ENCODE results near the gene ZNF609. TPM values are rescaled to one million over a fixed set of nuclear protein-coding genes. Genes with fewer than 3 reads are reported as not detected.

Gene ZNF609
- total RNA-seq, 1 experiment from 2014 or later: 31.0 TPM

- intact Hi-C loops (cut with micrococcal nuclease): no loop called here
- H3K36me3 ChIP-seq (ENCODE audit: control insufficient read depth in 1 of 2, insufficient read depth in 2 of 2, low read length in 2 of 2): no peaks in the 10 kb centered on the region
- H3K27me3 ChIP-seq (ENCODE audit: insufficient read depth, low read length): no peaks in the 10 kb centered on the region
- ATAC-seq (no peak), DNase-seq (ENCODE audit: low read depth, low spot score) (no peak)
- BruUV-seq (replicated peaks): no TSS peak
- H3K27ac ChIP-seq (ENCODE audit: low read depth, low read length): no peak overlapping the region
- no peaks in the 10 kb centered on the region for H3K9me3 ChIP-seq (ENCODE audit: control insufficient read depth in 1 of 2, insufficient read depth in 1 of 2, low read depth in 1 of 2, low read length in 2 of 2)
- H3K9ac ChIP-seq (ENCODE audit: low read length): no peak overlapping the region
- ChIA-PET RAD21 (ENCODE audit: low non-redundant PET in 1 of 2, low total read pairs in 2 of 2, uncharacterized antibody in 2 of 2, unreplicated experiment in 2 of 2) (no interaction called here), POLR2A (no interaction called here), CTCF (no interaction called here)
- H2AFZ ChIP-seq (ENCODE audit: low read depth, low read length, poor library complexity, severe bottlenecking): no peak overlapping the region
- TF ChIP-seq SRF (IDR thresholded peaks at IDR 0.05; ENCODE audit: low read depth): no peak
- no peak for TF ChIP-seq ZBTB33 (IDR thresholded peaks at IDR 0.05; ENCODE audit: extremely low read depth, insufficient replicate concordance, low read length)
- no peak for TF ChIP-seq TCF7L2 (IDR thresholded peaks at IDR 0.05; ENCODE audit: borderline replicate concordance, extremely low read depth, insufficient read depth, insufficient read length)
- TF ChIP-seq ATF3 (IDR thresholded peaks at IDR 0.05): no peak
- no peak for TF ChIP-seq ZNF274 (IDR thresholded peaks at IDR 0.05; ENCODE audit: low read depth, low read length)
- TF ChIP-seq SP1 (IDR thresholded peaks at IDR 0.05; ENCODE audit: low read depth): no peak
- TF ChIP-seq EZH2 (IDR thresholded peaks at IDR 0.05): no peak
- no peaks in the 10 kb centered on the region for H4K20me1 ChIP-seq (ENCODE audit: insufficient read depth)
- peaks cover 22% of the 10 kb centered on the region for H3K79me2 ChIP-seq (ENCODE audit: insufficient read depth, low read length)
- H3K4me1 ChIP-seq (ENCODE audit: control insufficient read depth in 1 of 2, insufficient read depth in 2 of 2, low read length in 2 of 2): peaks cover 7 to 19% of the 10 kb centered on the region in 2 experiments; a peak in 2 of 4 replicates
- H3K4me3 ChIP-seq (replicated peaks in 1 of 2; ENCODE audit: low read depth in 1 of 2, low read length in 2 of 2): no peak overlapping the region
- H3K9me2 ChIP-seq (ENCODE audit: insufficient read depth): no peaks in the 10 kb centered on the region
- no peak overlapping the region for H3K4me2 ChIP-seq (ENCODE audit: low read length)
Observed at GRCh38 chr15:64636556-64636955, 176.2 kb downstream of the ZNF609 start.

GRCh38 chr15:64637412-64637811 is 177.0 kb downstream of the ZNF609 start:
- no TSS peak for BruUV-seq (replicated peaks)
- POLR2A ChIA-PET: no interaction called here
- TF ChIP-seq ATF3 (IDR thresholded peaks at IDR 0.05): no peak
- no peak for TF ChIP-seq EGR1 (IDR thresholded peaks at IDR 0.05; ENCODE audit: low read depth)
- TF ChIP-seq CEBPB (IDR thresholded peaks at IDR 0.05; ENCODE audit: low read depth): no peak
- TF ChIP-seq MAX (IDR thresholded peaks at IDR 0.05): no peak
- TF ChIP-seq CBX3 (IDR thresholded peaks at IDR 0.05; ENCODE audit: low read depth): no peak
- TF ChIP-seq POLR2AphosphoS5 (IDR thresholded peaks at IDR 0.05; ENCODE audit: low read depth, low read length): no peak
- no peak for TF ChIP-seq CTCF (IDR thresholded peaks at IDR 0.05 in 2 of 3, conservative IDR thresholded peaks at IDR 0.05 in 1 of 3; ENCODE audit: borderline replicate concordance in 1 of 3, insufficient read depth in 1 of 3, low read depth in 2 of 3, low read length in 2 of 3)
- no peak for TF ChIP-seq TCF7L2 (IDR thresholded peaks at IDR 0.05; ENCODE audit: borderline replicate concordance, extremely low read depth, insufficient read depth, insufficient read length)
- TF ChIP-seq ZBTB33 (IDR thresholded peaks at IDR 0.05; ENCODE audit: extremely low read depth, insufficient replicate concordance, low read length): no peak

More at GRCh38 chr15:64637412-64637811, 177.0 kb downstream of the ZNF609 start:
- no peak for ATAC-seq
- intact Hi-C loops (cut with micrococcal nuclease): no loop called here
- Histone ChIP-seq H3K4me2 (ENCODE audit: low read length) (no peak overlapping the region), H3K27ac (ENCODE audit: low read depth, low read length) (no peak overlapping the region), H2AFZ (ENCODE audit: low read depth, low read length, poor library complexity, severe bottlenecking) (no peak overlapping the region), H3K36me3 (ENCODE audit: control insufficient read depth in 1 of 2, insufficient read depth in 2 of 2, low read length in 2 of 2) (no peaks in the 10 kb centered on the region), H3K9me2 (ENCODE audit: insufficient read depth) (no peaks in the 10 kb centered on the region), H3K79me2 (ENCODE audit: insufficient read depth, low read length) (peaks cover 22% of the 10 kb centered on the region), H3K9me3 (ENCODE audit: control insufficient read depth in 1 of 2, insufficient read depth in 1 of 2, low read depth in 1 of 2, low read length in 2 of 2) (no peaks in the 10 kb centered on the region), H3K4me1 (ENCODE audit: control insufficient read depth in 1 of 2, insufficient read depth in 2 of 2, low read length in 2 of 2) (peaks cover 7 to 25% of the 10 kb centered on the region in 2 experiments; a peak in 2 of 4 replicates), H4K20me1 (ENCODE audit: insufficient read depth) (no peaks in the 10 kb centered on the region; the same call in 1 of the 2 replicates), H3K4me3 (replicated peaks in 1 of 2; ENCODE audit: low read depth in 1 of 2, low read length in 2 of 2) (no peak overlapping the region), H3K27me3 (ENCODE audit: insufficient read depth, low read length) (no peaks in the 10 kb centered on the region), H3K9ac (ENCODE audit: low read length) (no peak overlapping the region)
- DNase-seq (ENCODE audit: low read depth, low spot score): no peak
- ChIA-PET CTCF (no interaction called here), RAD21 (ENCODE audit: low non-redundant PET in 1 of 2, low total read pairs in 2 of 2, uncharacterized antibody in 2 of 2, unreplicated experiment in 2 of 2) (no interaction called here)
